WTC11 (cell line): ENCODE results near the gene COL16A1. TPM values are rescaled to one million over a fixed set of nuclear protein-coding genes. Genes with fewer than 3 reads are reported as not detected.

Experiments
- ATAC-seq: fragments of 200-7000 bp; cut with Tn5 transposase; 2 replicates; pipeline ENCODE4 v1.10.0; 2021; ENCODE audit warnings: mild to moderate bottlenecking, moderate library complexity
- CTCF ChIA-PET: fragments of 300-600 bp; sonication (Branson Sonifier 250); formaldehyde crosslinking; loops from one replicate; lab custom pipeline; 2021; ENCODE audit warnings: antibody characterized with exemption; lab: Charles Lee
- POLR2A ChIA-PET: fragments of 350-600 bp; sonication (Branson Sonifier 250); formaldehyde crosslinking; loops from one replicate; lab custom pipeline; 2021; ENCODE audit warnings: antibody characterized with exemption; lab: Charles Lee
- DNase-seq: peaks from one replicate; pipeline ENCODE4 v3.0.0; 2021; ENCODE audit warnings: low spot score
- H3K27ac Mint-ChIP-seq: 2 replicates; pipeline ENCODE4 v1.8.0; 2021; ENCODE audit warnings: mixed read lengths
- H3K27me3 Mint-ChIP-seq: 2 replicates; pipeline ENCODE4 v1.8.0; 2021; ENCODE audit warnings: low read depth, mild to moderate bottlenecking, moderate library complexity, mixed read lengths
- H3K36me3 Mint-ChIP-seq: 2 replicates; pipeline ENCODE4 v1.8.0; 2021; ENCODE audit warnings: mixed read lengths
- H3K4me1 Mint-ChIP-seq: 2 replicates; pipeline ENCODE4 v1.8.0; 2022; ENCODE audit warnings: mixed read lengths
- H3K4me3 Mint-ChIP-seq: 2 replicates; pipeline ENCODE4 v1.8.0; 2021; ENCODE audit warnings: mild to moderate bottlenecking, moderate library complexity, mixed read lengths
- H3K9me3 Mint-ChIP-seq: 2 replicates; pipeline ENCODE4 v1.8.0; 2021; ENCODE audit warnings: mixed read lengths
- ETV6 ChIP-seq: sonication (generic); formaldehyde crosslinking; IDR thresholded peaks from 2 replicates; pipeline ENCODE4 v1.8.1; 2022; ENCODE audit warnings: mild to moderate bottlenecking, missing genetic modification reagents
- FOXK1 ChIP-seq: sonication (generic); formaldehyde crosslinking; IDR thresholded peaks from 2 replicates; pipeline ENCODE4 v1.8.0; 2022; ENCODE audit warnings: mild to moderate bottlenecking, moderate library complexity, missing genetic modification reagents
- KAT7 ChIP-seq: sonication (generic); formaldehyde crosslinking; IDR thresholded peaks from 2 replicates; pipeline ENCODE4 v1.8.1; 2023; ENCODE audit warnings: missing genetic modification reagents, mild to moderate bottlenecking, borderline replicate concordance
- MXD4 ChIP-seq: fragments of 250-450 bp; sonication (Bioruptor Pico); IDR thresholded peaks from 2 replicates; pipeline ENCODE4 v1.8.0; 2021; ENCODE audit warnings: mild to moderate bottlenecking, moderate library complexity, borderline replicate concordance
- SP1 ChIP-seq: sonication (generic); formaldehyde crosslinking; conservative IDR thresholded peaks from 2 replicates; pipeline ENCODE4 v1.8.1; 2022; ENCODE audit warnings: missing genetic modification reagents
- TCF7 ChIP-seq: sonication (generic); formaldehyde crosslinking; IDR thresholded peaks from 2 replicates; pipeline ENCODE4 v1.8.0; 2022; ENCODE audit warnings: mild to moderate bottlenecking, low read depth, missing genetic modification reagents, moderate library complexity
- TP53 ChIP-seq: sonication (generic); formaldehyde crosslinking; IDR thresholded peaks from 2 replicates; pipeline ENCODE4 v1.8.1; 2023; ENCODE audit warnings: mild to moderate bottlenecking, missing genetic modification reagents
- ZBTB21 ChIP-seq: sonication (generic); formaldehyde crosslinking; IDR thresholded peaks from 2 replicates; pipeline ENCODE4 v1.8.1; 2023; ENCODE audit warnings: mild to moderate bottlenecking, missing genetic modification reagents, borderline replicate concordance
- ZNF138 ChIP-seq: sonication (generic); formaldehyde crosslinking; conservative IDR thresholded peaks from 2 replicates; pipeline ENCODE4 v1.8.1; 2022; ENCODE audit warnings: mild to moderate bottlenecking, moderate library complexity, missing genetic modification reagents
- ZNF232 ChIP-seq: sonication (generic); formaldehyde crosslinking; IDR thresholded peaks from 2 replicates; pipeline ENCODE4 v1.8.0; 2022; ENCODE audit warnings: mild to moderate bottlenecking, missing genetic modification reagents
- ZNF317 ChIP-seq: sonication (generic); formaldehyde crosslinking; IDR thresholded peaks from 2 replicates; pipeline ENCODE4 v1.8.1; 2023; ENCODE audit warnings: low read depth, mild to moderate bottlenecking, moderate library complexity, missing genetic modification reagents, borderline replicate concordance
- total RNA-seq: library from RNA; stranded (reverse); gene quantifications from 3 replicates; pipeline ENCODE4 v1.2.3, GENCODE V29; 2021
- TF ChIP-seq, protein P1 (sequence below): sonication (generic); formaldehyde crosslinking; IDR thresholded peaks from 2 replicates; pipeline ENCODE4 v1.8.1; 2022; ENCODE audit warnings: low read depth, mild to moderate bottlenecking, moderate library complexity, missing genetic modification reagents, borderline replicate concordance
- TF ChIP-seq, protein P2 (sequence below): sonication (generic); formaldehyde crosslinking; IDR thresholded peaks from 2 replicates; pipeline ENCODE4 v1.8.0; 2023; ENCODE audit warnings: mild to moderate bottlenecking, missing genetic modification reagents
- TF ChIP-seq, protein P3 (sequence below): sonication (generic); formaldehyde crosslinking; IDR thresholded peaks from 2 replicates; pipeline ENCODE4 v1.8.1; 2023; ENCODE audit warnings: mild to moderate bottlenecking, missing genetic modification reagents, borderline replicate concordance
- TF ChIP-seq, protein P4 (sequence below): fragments of 200-600 bp; IDR thresholded peaks from 2 replicates; pipeline ENCODE4 v1.8.0; 2022; ENCODE audit warnings: antibody characterized with exemption
- TF ChIP-seq, protein P5 (sequence below): sonication (generic); formaldehyde crosslinking; IDR thresholded peaks from 2 replicates; pipeline ENCODE4 v1.8.1; 2023; ENCODE audit warnings: mild to moderate bottlenecking, missing genetic modification reagents, moderate library complexity
- TF ChIP-seq, protein P6 (sequence below): sonication (generic); formaldehyde crosslinking; IDR thresholded peaks from 2 replicates; pipeline ENCODE4 v1.8.1; 2022; ENCODE audit warnings: missing genetic modification reagents, borderline replicate concordance

Gene COL16A1
- total RNA-seq, 1 experiment from 2014 or later, result 8.8 TPM

DNA sequence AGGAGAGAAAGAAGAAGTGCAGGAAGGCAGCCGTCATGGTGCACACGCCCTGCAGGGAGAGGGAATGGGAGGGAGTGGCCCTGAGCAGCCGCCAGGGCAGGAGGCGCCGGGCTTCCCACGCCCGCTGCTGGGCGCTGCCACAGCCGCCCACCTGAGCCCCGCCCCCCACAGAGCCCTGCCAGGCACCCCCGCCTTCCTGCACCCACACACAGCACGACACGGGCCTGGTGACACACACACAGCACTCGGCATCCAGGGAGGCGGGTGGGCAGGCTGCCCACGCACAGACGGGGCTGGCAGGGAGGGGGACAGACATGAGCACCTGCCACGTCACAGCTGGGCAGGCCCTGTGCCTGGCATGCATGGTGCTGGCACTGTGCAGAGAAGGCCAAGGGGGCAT, 32.9 kb upstream of the COL16A1 start:
- Mint-ChIP-seq H3K27ac (no peak overlapping the region), H3K4me1 (peaks cover 5% of the 10 kb centered on the region), H3K36me3 (no peaks in the 10 kb centered on the region)
- ChIA-PET CTCF (interaction anchor here (6.3 kb wide), 1 partner anchor 22 kb away, joined by 44 read pairs; no protein-coding TSS in a partner anchor), POLR2A (no interaction called here)
- no peak for ATAC-seq
- TF ChIP-seq ZNF232 (CRISPR knock-in tag), result no peak
- TF ChIP-seq FOXK1 (CRISPR knock-in tag), result no peak
- no peak for TF ChIP-seq TP53 (CRISPR knock-in tag)
- TF ChIP-seq, all 79 proteins: peak for 0
- no peaks in the 10 kb centered on the region for H3K27me3 Mint-ChIP-seq
- no peak for DNase-seq
- no peak overlapping the region for H3K4me3 Mint-ChIP-seq
- H3K9me3 Mint-ChIP-seq, result no peaks in the 10 kb centered on the region

DNA sequence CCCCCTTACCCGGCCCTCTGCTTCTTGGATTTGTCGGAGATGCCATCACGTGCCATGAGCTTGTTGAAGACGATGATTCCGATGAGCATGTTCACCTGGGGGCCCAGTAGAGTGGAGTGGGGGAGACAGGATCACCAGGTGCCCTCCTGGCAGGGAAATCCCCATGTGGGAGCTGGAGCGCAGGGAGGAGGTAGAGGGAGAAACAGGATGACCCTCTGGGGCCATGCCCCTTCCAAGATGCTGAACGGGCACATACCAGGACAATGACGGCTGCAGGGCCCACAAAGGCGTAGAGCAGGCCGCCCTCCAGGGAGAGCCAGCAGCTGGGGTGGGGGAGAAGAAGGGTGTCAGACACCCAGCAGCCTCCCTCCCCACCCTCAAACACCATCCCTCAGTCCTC, 31.8 kb upstream of the COL16A1 start:
- POLR2A ChIA-PET, result no interaction called here
- no peak overlapping the region for H3K27ac Mint-ChIP-seq
- DNase-seq, result no peak
- H3K27me3 Mint-ChIP-seq, result no peaks in the 10 kb centered on the region
- H3K4me3 Mint-ChIP-seq, result no peak overlapping the region
- no peak for TF ChIP-seq ZBTB21 (CRISPR knock-in tag)
- TF ChIP-seq SP1 (CRISPR knock-in tag), result no peak
- TF ChIP-seq, protein P1, sequence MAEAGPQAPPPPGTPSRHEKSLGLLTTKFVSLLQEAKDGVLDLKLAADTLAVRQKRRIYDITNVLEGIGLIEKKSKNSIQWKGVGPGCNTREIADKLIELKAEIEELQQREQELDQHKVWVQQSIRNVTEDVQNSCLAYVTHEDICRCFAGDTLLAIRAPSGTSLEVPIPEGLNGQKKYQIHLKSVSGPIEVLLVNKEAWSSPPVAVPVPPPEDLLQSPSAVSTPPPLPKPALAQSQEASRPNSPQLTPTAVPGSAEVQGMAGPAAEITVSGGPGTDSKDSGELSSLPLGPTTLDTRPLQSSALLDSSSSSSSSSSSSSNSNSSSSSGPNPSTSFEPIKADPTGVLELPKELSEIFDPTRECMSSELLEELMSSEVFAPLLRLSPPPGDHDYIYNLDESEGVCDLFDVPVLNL (CRISPR knock-in tag), result no peak
- no peak for TF ChIP-seq MXD4 (CRISPR knock-in tag)
- TF ChIP-seq, protein P2, sequence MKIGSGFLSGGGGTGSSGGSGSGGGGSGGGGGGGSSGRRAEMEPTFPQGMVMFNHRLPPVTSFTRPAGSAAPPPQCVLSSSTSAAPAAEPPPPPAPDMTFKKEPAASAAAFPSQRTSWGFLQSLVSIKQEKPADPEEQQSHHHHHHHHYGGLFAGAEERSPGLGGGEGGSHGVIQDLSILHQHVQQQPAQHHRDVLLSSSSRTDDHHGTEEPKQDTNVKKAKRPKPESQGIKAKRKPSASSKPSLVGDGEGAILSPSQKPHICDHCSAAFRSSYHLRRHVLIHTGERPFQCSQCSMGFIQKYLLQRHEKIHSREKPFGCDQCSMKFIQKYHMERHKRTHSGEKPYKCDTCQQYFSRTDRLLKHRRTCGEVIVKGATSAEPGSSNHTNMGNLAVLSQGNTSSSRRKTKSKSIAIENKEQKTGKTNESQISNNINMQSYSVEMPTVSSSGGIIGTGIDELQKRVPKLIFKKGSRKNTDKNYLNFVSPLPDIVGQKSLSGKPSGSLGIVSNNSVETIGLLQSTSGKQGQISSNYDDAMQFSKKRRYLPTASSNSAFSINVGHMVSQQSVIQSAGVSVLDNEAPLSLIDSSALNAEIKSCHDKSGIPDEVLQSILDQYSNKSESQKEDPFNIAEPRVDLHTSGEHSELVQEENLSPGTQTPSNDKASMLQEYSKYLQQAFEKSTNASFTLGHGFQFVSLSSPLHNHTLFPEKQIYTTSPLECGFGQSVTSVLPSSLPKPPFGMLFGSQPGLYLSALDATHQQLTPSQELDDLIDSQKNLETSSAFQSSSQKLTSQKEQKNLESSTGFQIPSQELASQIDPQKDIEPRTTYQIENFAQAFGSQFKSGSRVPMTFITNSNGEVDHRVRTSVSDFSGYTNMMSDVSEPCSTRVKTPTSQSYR (CRISPR knock-in tag), result no peak
- TF ChIP-seq ETV6 (CRISPR knock-in tag), result no peak
- TF ChIP-seq KAT7, result no peak
- no peak for TF ChIP-seq TP53 (CRISPR knock-in tag)
- TF ChIP-seq, protein P3, sequence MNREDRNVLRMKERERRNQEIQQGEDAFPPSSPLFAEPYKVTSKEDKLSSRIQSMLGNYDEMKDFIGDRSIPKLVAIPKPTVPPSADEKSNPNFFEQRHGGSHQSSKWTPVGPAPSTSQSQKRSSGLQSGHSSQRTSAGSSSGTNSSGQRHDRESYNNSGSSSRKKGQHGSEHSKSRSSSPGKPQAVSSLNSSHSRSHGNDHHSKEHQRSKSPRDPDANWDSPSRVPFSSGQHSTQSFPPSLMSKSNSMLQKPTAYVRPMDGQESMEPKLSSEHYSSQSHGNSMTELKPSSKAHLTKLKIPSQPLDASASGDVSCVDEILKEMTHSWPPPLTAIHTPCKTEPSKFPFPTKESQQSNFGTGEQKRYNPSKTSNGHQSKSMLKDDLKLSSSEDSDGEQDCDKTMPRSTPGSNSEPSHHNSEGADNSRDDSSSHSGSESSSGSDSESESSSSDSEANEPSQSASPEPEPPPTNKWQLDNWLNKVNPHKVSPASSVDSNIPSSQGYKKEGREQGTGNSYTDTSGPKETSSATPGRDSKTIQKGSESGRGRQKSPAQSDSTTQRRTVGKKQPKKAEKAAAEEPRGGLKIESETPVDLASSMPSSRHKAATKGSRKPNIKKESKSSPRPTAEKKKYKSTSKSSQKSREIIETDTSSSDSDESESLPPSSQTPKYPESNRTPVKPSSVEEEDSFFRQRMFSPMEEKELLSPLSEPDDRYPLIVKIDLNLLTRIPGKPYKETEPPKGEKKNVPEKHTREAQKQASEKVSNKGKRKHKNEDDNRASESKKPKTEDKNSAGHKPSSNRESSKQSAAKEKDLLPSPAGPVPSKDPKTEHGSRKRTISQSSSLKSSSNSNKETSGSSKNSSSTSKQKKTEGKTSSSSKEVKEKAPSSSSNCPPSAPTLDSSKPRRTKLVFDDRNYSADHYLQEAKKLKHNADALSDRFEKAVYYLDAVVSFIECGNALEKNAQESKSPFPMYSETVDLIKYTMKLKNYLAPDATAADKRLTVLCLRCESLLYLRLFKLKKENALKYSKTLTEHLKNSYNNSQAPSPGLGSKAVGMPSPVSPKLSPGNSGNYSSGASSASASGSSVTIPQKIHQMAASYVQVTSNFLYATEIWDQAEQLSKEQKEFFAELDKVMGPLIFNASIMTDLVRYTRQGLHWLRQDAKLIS (CRISPR knock-in tag), result no peak
- TF ChIP-seq TCF7 (CRISPR knock-in tag), result no peak
- TF ChIP-seq ZNF138 (CRISPR knock-in tag), result no peak
- TF ChIP-seq FOXK1 (CRISPR knock-in tag), result no peak
- TF ChIP-seq, protein P4, sequence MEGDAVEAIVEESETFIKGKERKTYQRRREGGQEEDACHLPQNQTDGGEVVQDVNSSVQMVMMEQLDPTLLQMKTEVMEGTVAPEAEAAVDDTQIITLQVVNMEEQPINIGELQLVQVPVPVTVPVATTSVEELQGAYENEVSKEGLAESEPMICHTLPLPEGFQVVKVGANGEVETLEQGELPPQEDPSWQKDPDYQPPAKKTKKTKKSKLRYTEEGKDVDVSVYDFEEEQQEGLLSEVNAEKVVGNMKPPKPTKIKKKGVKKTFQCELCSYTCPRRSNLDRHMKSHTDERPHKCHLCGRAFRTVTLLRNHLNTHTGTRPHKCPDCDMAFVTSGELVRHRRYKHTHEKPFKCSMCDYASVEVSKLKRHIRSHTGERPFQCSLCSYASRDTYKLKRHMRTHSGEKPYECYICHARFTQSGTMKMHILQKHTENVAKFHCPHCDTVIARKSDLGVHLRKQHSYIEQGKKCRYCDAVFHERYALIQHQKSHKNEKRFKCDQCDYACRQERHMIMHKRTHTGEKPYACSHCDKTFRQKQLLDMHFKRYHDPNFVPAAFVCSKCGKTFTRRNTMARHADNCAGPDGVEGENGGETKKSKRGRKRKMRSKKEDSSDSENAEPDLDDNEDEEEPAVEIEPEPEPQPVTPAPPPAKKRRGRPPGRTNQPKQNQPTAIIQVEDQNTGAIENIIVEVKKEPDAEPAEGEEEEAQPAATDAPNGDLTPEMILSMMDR, result no peak
- TF ChIP-seq, protein P5, sequence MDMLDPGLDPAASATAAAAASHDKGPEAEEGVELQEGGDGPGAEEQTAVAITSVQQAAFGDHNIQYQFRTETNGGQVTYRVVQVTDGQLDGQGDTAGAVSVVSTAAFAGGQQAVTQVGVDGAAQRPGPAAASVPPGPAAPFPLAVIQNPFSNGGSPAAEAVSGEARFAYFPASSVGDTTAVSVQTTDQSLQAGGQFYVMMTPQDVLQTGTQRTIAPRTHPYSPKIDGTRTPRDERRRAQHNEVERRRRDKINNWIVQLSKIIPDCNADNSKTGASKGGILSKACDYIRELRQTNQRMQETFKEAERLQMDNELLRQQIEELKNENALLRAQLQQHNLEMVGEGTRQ (CRISPR knock-in tag), result no peak
- TF ChIP-seq, protein P6, sequence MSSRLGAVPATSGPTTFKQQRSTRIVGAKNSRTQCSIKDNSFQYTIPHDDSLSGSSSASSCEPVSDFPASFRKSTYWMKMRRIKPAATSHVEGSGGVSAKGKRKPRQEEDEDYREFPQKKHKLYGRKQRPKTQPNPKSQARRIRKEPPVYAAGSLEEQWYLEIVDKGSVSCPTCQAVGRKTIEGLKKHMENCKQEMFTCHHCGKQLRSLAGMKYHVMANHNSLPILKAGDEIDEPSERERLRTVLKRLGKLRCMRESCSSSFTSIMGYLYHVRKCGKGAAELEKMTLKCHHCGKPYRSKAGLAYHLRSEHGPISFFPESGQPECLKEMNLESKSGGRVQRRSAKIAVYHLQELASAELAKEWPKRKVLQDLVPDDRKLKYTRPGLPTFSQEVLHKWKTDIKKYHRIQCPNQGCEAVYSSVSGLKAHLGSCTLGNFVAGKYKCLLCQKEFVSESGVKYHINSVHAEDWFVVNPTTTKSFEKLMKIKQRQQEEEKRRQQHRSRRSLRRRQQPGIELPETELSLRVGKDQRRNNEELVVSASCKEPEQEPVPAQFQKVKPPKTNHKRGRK (CRISPR knock-in tag), result no peak
- TF ChIP-seq ZNF317 (CRISPR knock-in tag), result no peak
- H3K9me3 Mint-ChIP-seq, result no peaks in the 10 kb centered on the region
- no peak for ATAC-seq
- CTCF ChIA-PET, result interaction anchor here (2.8 to 6.3 kb wide), 4 partner anchors 11 to 54 kb away, joined by 9 to 44 read pairs (median 26); no protein-coding TSS in a partner anchor
- H3K4me1 Mint-ChIP-seq, result peaks cover 5% of the 10 kb centered on the region
- no peaks in the 10 kb centered on the region for H3K36me3 Mint-ChIP-seq
